ENCODE data around the gene LRMDA. TPM values are rescaled to one million over a fixed set of nuclear protein-coding genes. Genes with fewer than 3 reads are reported as not detected.

The LRMDA gene
- total RNA-seq, 4 donors from 2014 or later, result 0.76 to 6.4 (median 1.3) TPM

GRCh38 chr10:76328348-76328747 is 896.9 kb downstream of the LRMDA start:
- intact Hi-C loops (cut with DNase I; ENCODE audit: low total_unique reads), result no loop called here
- WGBS, 2 donors, result 82 to 96% methylated on average over 2 of the region's 2 CpGs
- no peak for TF ChIP-seq CTCF (IDR thresholded peaks at IDR 0.05)
- no peak for TF ChIP-seq POLR2A (IDR thresholded peaks at IDR 0.05)
- no peak for DNase-seq (ENCODE audit: low spot score in 2 of 2)
- H3K4me3 ChIP-seq (ENCODE audit: low read depth, poor library complexity, severe bottlenecking), result no peak overlapping the region

GRCh38 chr10:76329891-76330575 is 898.6 kb downstream of the LRMDA start:
- no peak for DNase-seq (ENCODE audit: low spot score in 2 of 2)
- intact Hi-C loops (cut with DNase I; ENCODE audit: low total_unique reads), result no loop called here
- 74 to 81% methylated on average over 5 of the region's 5 CpGs for WGBS, 2 donors
- H3K4me3 ChIP-seq (ENCODE audit: low read depth, poor library complexity, severe bottlenecking), result no peak overlapping the region
- no peak for TF ChIP-seq POLR2A (IDR thresholded peaks at IDR 0.05)
- no peak for TF ChIP-seq CTCF (IDR thresholded peaks at IDR 0.05)

GRCh38 chr10:76331742-76332141 is 900.3 kb downstream of the LRMDA start:
- 90% methylated on average over 4 of the region's 4 CpGs for WGBS, 2 donors
- TF ChIP-seq CTCF (IDR thresholded peaks at IDR 0.05) (no peak), POLR2A (IDR thresholded peaks at IDR 0.05) (no peak)
- intact Hi-C loops (cut with DNase I; ENCODE audit: low total_unique reads), result no loop called here
- no peak for DNase-seq (ENCODE audit: low spot score in 2 of 2)
- H3K4me3 ChIP-seq (ENCODE audit: low read depth, poor library complexity, severe bottlenecking), result no peak overlapping the region

GRCh38 chr10:76333326-76333725 is 901.9 kb downstream of the LRMDA start:
- 86 to 94% methylated on average over 2 of the region's 2 CpGs for WGBS, 2 donors
- DNase-seq (ENCODE audit: low spot score in 2 of 2), result no peak
- TF ChIP-seq CTCF (IDR thresholded peaks at IDR 0.05) (no peak), POLR2A (IDR thresholded peaks at IDR 0.05) (no peak)
- H3K4me3 ChIP-seq (ENCODE audit: low read depth, poor library complexity, severe bottlenecking), result no peak overlapping the region
- intact Hi-C loops (cut with DNase I; ENCODE audit: low total_unique reads), result no loop called here

- H3K4me3 ChIP-seq (ENCODE audit: low read depth, poor library complexity, severe bottlenecking), result no peak overlapping the region
- WGBS, 2 donors, result 62 to 73% methylated on average over 4 of the region's 4 CpGs
- intact Hi-C loops (cut with DNase I; ENCODE audit: low total_unique reads), result no loop called here
- DNase-seq (ENCODE audit: low spot score in 2 of 2), result no peak
- no peak for TF ChIP-seq CTCF (IDR thresholded peaks at IDR 0.05)
Observed at GRCh38 chr10:76333796-76334195, 902.4 kb downstream of the LRMDA start.

- TF ChIP-seq CTCF (IDR thresholded peaks at IDR 0.05) (no peak), POLR2A (IDR thresholded peaks at IDR 0.05) (no peak)
- WGBS, 2 donors, result 77 to 84% methylated on average over 5 of the region's 5 CpGs
- no peak overlapping the region for H3K4me3 ChIP-seq (ENCODE audit: low read depth, poor library complexity, severe bottlenecking)
- DNase-seq (ENCODE audit: low spot score in 2 of 2), result no peak
- intact Hi-C loops (cut with DNase I; ENCODE audit: low total_unique reads), result no loop called here
Observed at GRCh38 chr10:76334255-76334654, 902.8 kb downstream of the LRMDA start.
